K562 (cell line): ENCODE measurements around the gene GLIPR1L1. TPM values are rescaled to one million over a fixed set of nuclear protein-coding genes. Genes with fewer than 3 reads are reported as not detected.

Experiments used
- CHD4 ChIP-seq: fragments of 200-600 bp; sonication (generic); IDR thresholded peaks from 3 replicates; pipeline ENCODE4 v1.6.1; 2012; ENCODE audit warnings: low read depth, mild to moderate bottlenecking, mixed read lengths, low read length, inconsistent platforms; ENCODE audit not compliant: insufficient read depth, insufficient replicate concordance, poor library complexity, severe bottlenecking
- EHMT2 ChIP-seq: fragments of 450-650 bp; IDR thresholded peaks from 2 replicates; pipeline ENCODE4 v1.6.1; 2018; ENCODE audit warnings: antibody characterized with exemption
- FIP1L1 ChIP-seq: fragments of 200-400 bp; formaldehyde crosslinking; IDR thresholded peaks from 2 replicates; pipeline ENCODE4 v1.6.1; 2018; ENCODE audit warnings: mild to moderate bottlenecking, low read depth, low read length; ENCODE audit not compliant: poor library complexity, severe bottlenecking
- FOXP1 ChIP-seq: sonication (generic); formaldehyde crosslinking; IDR thresholded peaks from 2 replicates; pipeline ENCODE4 v1.8.0; 2022; ENCODE audit warnings: mild to moderate bottlenecking, missing genetic modification reagents
- KDM2B ChIP-seq: fragments of 250-450 bp; sonication (Bioruptor Pico); IDR thresholded peaks from 2 replicates; pipeline ENCODE4 v1.8.0; 2021; ENCODE audit warnings: mild to moderate bottlenecking, moderate library complexity
- NR4A1 ChIP-seq, 2 experiments: fragments of 250-450 bp in 1 of 2; fragments of 450-650 bp in 1 of 2; sonication (Bioruptor Pico) in 1 of 2; IDR thresholded peaks; 2 replicates each; pipeline versions ENCODE4 v1.4.0 to v1.6.1; 2016 to 2020; ENCODE audit warnings: mild to moderate bottlenecking in 2 of 2, missing compliant biosample characterization in 1 of 2, missing genetic modification characterization in 1 of 2, moderate library complexity in 1 of 2
- NRF1 ChIP-seq, 2 experiments: fragments of 450-650 bp; IDR thresholded peaks in 1 of 2; conservative IDR thresholded peaks in 1 of 2; 2 replicates each; pipeline ENCODE4 v1.6.1; 2014; ENCODE audit warnings: mild to moderate bottlenecking in 2 of 2
- PCBP1 ChIP-seq: fragments of 200-400 bp; formaldehyde crosslinking; IDR thresholded peaks from 2 replicates; pipeline ENCODE4 v1.6.1; 2018; ENCODE audit warnings: mild to moderate bottlenecking, low read depth, low read length; ENCODE audit not compliant: poor library complexity, severe bottlenecking
- PHB ChIP-seq: fragments of 250-450 bp; sonication (Bioruptor Pico); IDR thresholded peaks from 2 replicates; pipeline ENCODE4 v1.5.0; 2021
- SLC30A9 ChIP-seq: fragments of 250-450 bp; sonication (Bioruptor Pico); IDR thresholded peaks from 2 replicates; pipeline ENCODE4 v1.8.0; 2022; ENCODE audit warnings: mild to moderate bottlenecking, moderate library complexity
- XRCC5 ChIP-seq: fragments of 200-400 bp; formaldehyde crosslinking; IDR thresholded peaks from 2 replicates; pipeline ENCODE4 v1.6.1; 2017; ENCODE audit warnings: low read depth, mild to moderate bottlenecking, low read length
- ZNF174 ChIP-seq: fragments of 250-450 bp; sonication (Bioruptor Pico); IDR thresholded peaks from 2 replicates; pipeline ENCODE4 v1.4.0; 2020; ENCODE audit warnings: mild to moderate bottlenecking
- ZNF583 ChIP-seq: fragments of 250-450 bp; sonication (Bioruptor Pico); IDR thresholded peaks from 2 replicates; pipeline ENCODE4 v1.4.0; 2020
- polyA plus RNA-seq, 8 experiments: library from polyadenylated mRNA; depleted of rRNA in 4 of 8; stranded (reverse) in 5 of 8; unstranded in 3 of 8; fragments of >200 nt; fragmentation: Nextera tagmentation in 2 of 8; fragmentation: Illumina TruSeq in 1 of 8; extraction: Ambion mirVana in 2 of 8; extraction: Trizol in 1 of 8; gene quantifications; 2 replicates each; pipeline versions ENCODE4 v1.2.1 to v1.2.3, GENCODE V29; 2011 to 2014; ENCODE audit warnings: inconsistent platforms in 1 of 8, missing spikeins in 1 of 8
- total RNA-seq, 7 experiments: library from RNA; depleted of rRNA in 6 of 7; stranded (reverse); fragments of >200 nt in 6 of 7; fragmentation: Illumina TruSeq in 2 of 7; extraction: Trizol in 2 of 7; gene quantifications; 2 replicates each; pipeline versions ENCODE4 v1.2.1 to v1.2.3, GENCODE V29; 2011 to 2021; ENCODE audit warnings: low replicate concordance in 1 of 7
- TF ChIP-seq, protein P1 (sequence below): fragments of 450-650 bp; IDR thresholded peaks from 2 replicates; pipeline ENCODE4 v1.6.1; 2016; ENCODE audit warnings: borderline replicate concordance
- TF ChIP-seq, protein P2 (sequence below), 2 experiments: fragments of 250-450 bp in 1 of 2; fragments of 450-650 bp in 1 of 2; sonication (Bioruptor Pico) in 1 of 2; IDR thresholded peaks; 2 replicates each; pipeline versions ENCODE4 v1.6.1 to v1.8.0; 2016 to 2021; ENCODE audit warnings: mild to moderate bottlenecking in 2 of 2, moderate library complexity in 2 of 2, missing compliant biosample characterization in 1 of 2, missing genetic modification characterization in 1 of 2
- TF ChIP-seq, protein P3 (sequence below): sonication (generic); formaldehyde crosslinking; IDR thresholded peaks from 2 replicates; pipeline ENCODE4 v1.8.1; 2023; ENCODE audit warnings: mild to moderate bottlenecking, missing genetic modification reagents
- TF ChIP-seq, protein P4 (sequence below): sonication (generic); formaldehyde crosslinking; IDR thresholded peaks from 2 replicates; pipeline ENCODE4 v1.8.0; 2022; ENCODE audit warnings: missing genetic modification reagents, mild to moderate bottlenecking, borderline replicate concordance

The GLIPR1L1 gene
- total and polyA plus RNA-seq, 9 of the 15 experiments (the other 6 are each of a cell fraction or from before 2014, with no cell fraction given): not detected

DNA sequence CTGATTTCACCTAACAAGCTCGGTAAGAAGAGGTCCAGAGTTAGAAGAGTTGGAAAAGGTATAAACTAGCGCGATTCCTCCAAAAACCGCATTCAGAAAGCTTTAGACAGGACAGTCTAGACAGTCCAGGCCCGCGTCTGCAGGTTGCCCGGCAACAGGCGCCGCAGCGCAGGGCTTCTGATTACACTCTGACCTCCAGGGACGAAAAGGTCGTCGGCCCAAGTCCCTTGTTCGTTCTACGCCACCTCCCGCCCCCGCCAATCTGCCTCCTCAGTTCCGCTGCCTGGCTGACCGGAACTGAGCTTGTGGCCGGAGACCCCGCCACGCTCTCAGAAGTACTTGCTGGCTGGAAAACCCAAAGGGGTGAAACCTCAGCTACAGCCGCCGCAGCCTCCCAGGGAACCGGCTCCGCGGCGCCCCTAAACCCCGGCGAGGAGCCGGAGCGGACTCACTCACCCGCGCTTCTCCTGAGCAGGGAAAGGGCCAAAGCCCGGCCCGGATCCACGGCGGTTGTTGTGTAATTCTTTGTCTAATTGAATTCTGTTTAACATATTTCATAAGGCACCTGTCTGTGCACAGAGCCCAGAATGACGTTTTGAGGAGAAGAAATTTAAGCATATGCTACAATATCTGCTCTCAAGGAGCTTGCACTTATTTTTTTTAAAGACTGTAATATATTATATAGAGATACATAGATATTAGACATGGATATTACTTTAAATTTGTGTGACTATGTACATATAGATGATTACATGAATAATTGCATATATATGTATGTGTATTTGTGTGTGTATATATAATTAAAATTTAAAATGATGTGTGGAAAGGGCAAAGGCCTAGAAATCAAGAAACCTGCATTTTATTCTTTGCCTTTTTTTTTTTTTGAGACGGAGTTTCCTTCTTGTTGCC is 4.3 kb upstream of the GLIPR1L1 start, which contains the start of gene CAPS2 (continued):
- TF ChIP-seq, protein P1, sequence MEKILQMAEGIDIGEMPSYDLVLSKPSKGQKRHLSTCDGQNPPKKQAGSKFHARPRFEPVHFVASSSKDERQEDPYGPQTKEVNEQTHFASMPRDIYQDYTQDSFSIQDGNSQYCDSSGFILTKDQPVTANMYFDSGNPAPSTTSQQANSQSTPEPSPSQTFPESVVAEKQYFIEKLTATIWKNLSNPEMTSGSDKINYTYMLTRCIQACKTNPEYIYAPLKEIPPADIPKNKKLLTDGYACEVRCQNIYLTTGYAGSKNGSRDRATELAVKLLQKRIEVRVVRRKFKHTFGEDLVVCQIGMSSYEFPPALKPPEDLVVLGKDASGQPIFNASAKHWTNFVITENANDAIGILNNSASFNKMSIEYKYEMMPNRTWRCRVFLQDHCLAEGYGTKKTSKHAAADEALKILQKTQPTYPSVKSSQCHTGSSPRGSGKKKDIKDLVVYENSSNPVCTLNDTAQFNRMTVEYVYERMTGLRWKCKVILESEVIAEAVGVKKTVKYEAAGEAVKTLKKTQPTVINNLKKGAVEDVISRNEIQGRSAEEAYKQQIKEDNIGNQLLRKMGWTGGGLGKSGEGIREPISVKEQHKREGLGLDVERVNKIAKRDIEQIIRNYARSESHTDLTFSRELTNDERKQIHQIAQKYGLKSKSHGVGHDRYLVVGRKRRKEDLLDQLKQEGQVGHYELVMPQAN: no peak; the same call in 1 of the 2 replicates
- TF ChIP-seq, protein P2, sequence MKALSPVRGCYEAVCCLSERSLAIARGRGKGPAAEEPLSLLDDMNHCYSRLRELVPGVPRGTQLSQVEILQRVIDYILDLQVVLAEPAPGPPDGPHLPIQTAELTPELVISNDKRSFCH (CRISPR knock-in tag; IDR thresholded peaks at IDR 0.05): no peak
- TF ChIP-seq, protein P2 (tag; IDR thresholded peaks at IDR 0.05): peak; percentile 67; the same call in 1 of the 2 replicates
- TF ChIP-seq KDM2B (no peak), ZNF583 (CRISPR knock-in tag) (no peak), SLC30A9 (CRISPR knock-in tag) (no peak), PHB (CRISPR knock-in tag) (no peak), XRCC5 (peak; percentile 92; the same call in 1 of the 2 replicates), NRF1 (conservative IDR thresholded peaks at IDR 0.05 in 1 of 2, IDR thresholded peaks at IDR 0.05 in 1 of 2) (peak; percentile 51 to 69), EHMT2 (no peak), CHD4 (no peak), PCBP1 (no peak), FOXP1 (CRISPR knock-in tag) (0 out of 2 replicates have a peak, but pooled peaks have one; percentile 40), FIP1L1 (peak; percentile 69), NR4A1 (CRISPR knock-in tag; IDR thresholded peaks at IDR 0.05) (no peak), NR4A1 (tag; IDR thresholded peaks at IDR 0.05) (no peak), ZNF174 (CRISPR knock-in tag) (no peak)
- TF ChIP-seq, protein P3, sequence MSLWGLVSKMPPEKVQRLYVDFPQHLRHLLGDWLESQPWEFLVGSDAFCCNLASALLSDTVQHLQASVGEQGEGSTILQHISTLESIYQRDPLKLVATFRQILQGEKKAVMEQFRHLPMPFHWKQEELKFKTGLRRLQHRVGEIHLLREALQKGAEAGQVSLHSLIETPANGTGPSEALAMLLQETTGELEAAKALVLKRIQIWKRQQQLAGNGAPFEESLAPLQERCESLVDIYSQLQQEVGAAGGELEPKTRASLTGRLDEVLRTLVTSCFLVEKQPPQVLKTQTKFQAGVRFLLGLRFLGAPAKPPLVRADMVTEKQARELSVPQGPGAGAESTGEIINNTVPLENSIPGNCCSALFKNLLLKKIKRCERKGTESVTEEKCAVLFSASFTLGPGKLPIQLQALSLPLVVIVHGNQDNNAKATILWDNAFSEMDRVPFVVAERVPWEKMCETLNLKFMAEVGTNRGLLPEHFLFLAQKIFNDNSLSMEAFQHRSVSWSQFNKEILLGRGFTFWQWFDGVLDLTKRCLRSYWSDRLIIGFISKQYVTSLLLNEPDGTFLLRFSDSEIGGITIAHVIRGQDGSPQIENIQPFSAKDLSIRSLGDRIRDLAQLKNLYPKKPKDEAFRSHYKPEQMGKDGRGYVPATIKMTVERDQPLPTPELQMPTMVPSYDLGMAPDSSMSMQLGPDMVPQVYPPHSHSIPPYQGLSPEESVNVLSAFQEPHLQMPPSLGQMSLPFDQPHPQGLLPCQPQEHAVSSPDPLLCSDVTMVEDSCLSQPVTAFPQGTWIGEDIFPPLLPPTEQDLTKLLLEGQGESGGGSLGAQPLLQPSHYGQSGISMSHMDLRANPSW (CRISPR knock-in tag): no peak
- TF ChIP-seq, protein P4, sequence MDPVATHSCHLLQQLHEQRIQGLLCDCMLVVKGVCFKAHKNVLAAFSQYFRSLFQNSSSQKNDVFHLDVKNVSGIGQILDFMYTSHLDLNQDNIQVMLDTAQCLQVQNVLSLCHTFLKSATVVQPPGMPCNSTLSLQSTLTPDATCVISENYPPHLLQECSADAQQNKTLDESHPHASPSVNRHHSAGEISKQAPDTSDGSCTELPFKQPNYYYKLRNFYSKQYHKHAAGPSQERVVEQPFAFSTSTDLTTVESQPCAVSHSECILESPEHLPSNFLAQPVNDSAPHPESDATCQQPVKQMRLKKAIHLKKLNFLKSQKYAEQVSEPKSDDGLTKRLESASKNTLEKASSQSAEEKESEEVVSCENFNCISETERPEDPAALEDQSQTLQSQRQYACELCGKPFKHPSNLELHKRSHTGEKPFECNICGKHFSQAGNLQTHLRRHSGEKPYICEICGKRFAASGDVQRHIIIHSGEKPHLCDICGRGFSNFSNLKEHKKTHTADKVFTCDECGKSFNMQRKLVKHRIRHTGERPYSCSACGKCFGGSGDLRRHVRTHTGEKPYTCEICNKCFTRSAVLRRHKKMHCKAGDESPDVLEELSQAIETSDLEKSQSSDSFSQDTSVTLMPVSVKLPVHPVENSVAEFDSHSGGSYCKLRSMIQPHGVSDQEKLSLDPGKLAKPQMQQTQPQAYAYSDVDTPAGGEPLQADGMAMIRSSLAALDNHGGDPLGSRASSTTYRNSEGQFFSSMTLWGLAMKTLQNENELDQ (CRISPR knock-in tag): no peak
